CD8-positive, alpha-beta memory T cell (primary cell): ENCODE measurements around the gene STARD8. TPM values are rescaled to one million over a fixed set of nuclear protein-coding genes. Genes with fewer than 3 reads are reported as not detected.
A peak's percentile ranks its signal among the peaks of the same experiment; 100 is the strongest.

ENCODE experiments used
- CTCF ChIA-PET: fragments of 350-600 bp; sonication (Branson Sonifier 250); formaldehyde crosslinking; loops from one replicate; lab custom pipeline; 2021; ENCODE audit warnings: antibody characterized with exemption; lab: Charles Lee
- POLR2A ChIA-PET: fragments of 350-600 bp; sonication (Branson Sonifier 250); formaldehyde crosslinking; loops from one replicate; lab custom pipeline; 2021; ENCODE audit warnings: antibody characterized with exemption; lab: Charles Lee
- DNase-seq, 5 donors: peaks; one replicate each; pipeline versions ENCODE4 v3.0.0 to v3.0.0-alpha.2; 2020 to 2022; ENCODE audit warnings: mixed read lengths in 1 of 5
- H3K27ac ChIP-seq: one replicate; pipeline ENCODE4 v1.7.0; 2013; ENCODE audit warnings: low read depth, mild to moderate bottlenecking, low read length, moderate library complexity
- H3K27me3 ChIP-seq: 2 replicates; pipeline ENCODE4 v1.7.0; 2013; ENCODE audit warnings: low read length, mild to moderate bottlenecking; ENCODE audit not compliant: insufficient read depth, poor library complexity, severe bottlenecking
- H3K36me3 ChIP-seq: 2 replicates; pipeline ENCODE4 v1.7.0; 2013; ENCODE audit warnings: mild to moderate bottlenecking, low read length, moderate library complexity; ENCODE audit not compliant: insufficient read depth
- H3K4me1 ChIP-seq: 2 replicates; pipeline ENCODE4 v1.7.0; 2013; ENCODE audit warnings: mild to moderate bottlenecking, low read length, moderate library complexity; ENCODE audit not compliant: insufficient read depth
- H3K4me3 ChIP-seq: 2 replicates; pipeline ENCODE4 v1.7.0; 2013; ENCODE audit warnings: mild to moderate bottlenecking, low read length
- H3K9me3 ChIP-seq: 2 replicates; pipeline ENCODE4 v1.7.0; 2013; ENCODE audit warnings: mild to moderate bottlenecking, low read length
- H3K27ac Mint-ChIP-seq, 8 donors: one replicate each; pipeline ENCODE4 v1.8.0; 2020 to 2021; ENCODE audit warnings: mixed read lengths in 8 of 8, mild to moderate bottlenecking in 6 of 8, inconsistent platforms in 3 of 8, moderate library complexity in 3 of 8
- H3K27me3 Mint-ChIP-seq, 2 donors: one replicate each; pipeline ENCODE4 v1.8.0; 2020 to 2021; ENCODE audit warnings: mixed read lengths in 2 of 2, mild to moderate bottlenecking in 1 of 2, moderate library complexity in 1 of 2
- H3K36me3 Mint-ChIP-seq, 3 donors: one replicate each; pipeline ENCODE4 v1.8.0; 2020 to 2021; ENCODE audit warnings: mixed read lengths in 3 of 3, inconsistent platforms in 1 of 3, mild to moderate bottlenecking in 1 of 3
- H3K4me1 Mint-ChIP-seq, 3 donors: one replicate each; pipeline ENCODE4 v1.8.0; 2020 to 2021; ENCODE audit warnings: mixed read lengths in 3 of 3, inconsistent platforms in 1 of 3, mild to moderate bottlenecking in 1 of 3
- H3K4me3 Mint-ChIP-seq, 7 donors: one replicate each; pipeline ENCODE4 v1.8.0; 2020 to 2021; ENCODE audit warnings: mixed read lengths in 7 of 7, mild to moderate bottlenecking in 6 of 7, moderate library complexity in 4 of 7, inconsistent platforms in 2 of 7
- H3K9me3 Mint-ChIP-seq, 5 donors: one replicate each; pipeline ENCODE4 v1.8.0; 2020 to 2022; ENCODE audit warnings: mixed read lengths in 5 of 5, mild to moderate bottlenecking in 3 of 5, moderate library complexity in 2 of 5, inconsistent platforms in 1 of 5
- polyA plus RNA-seq: library from polyadenylated mRNA; unstranded; fragments of 300-500 nt; fragmentation: Illumina TruSeq; gene quantifications from one replicate; pipeline ENCODE4 v1.2.3, GENCODE V29; 2021
- total RNA-seq, 2 experiments: library from RNA; stranded (reverse); gene quantifications; one replicate each; pipeline ENCODE4 v1.2.3, GENCODE V29; 2021

The STARD8 gene
- total and polyA plus RNA-seq, 3 experiments from 2014 or later: 0.24 to 0.42 TPM; not detected in 1

DNA sequence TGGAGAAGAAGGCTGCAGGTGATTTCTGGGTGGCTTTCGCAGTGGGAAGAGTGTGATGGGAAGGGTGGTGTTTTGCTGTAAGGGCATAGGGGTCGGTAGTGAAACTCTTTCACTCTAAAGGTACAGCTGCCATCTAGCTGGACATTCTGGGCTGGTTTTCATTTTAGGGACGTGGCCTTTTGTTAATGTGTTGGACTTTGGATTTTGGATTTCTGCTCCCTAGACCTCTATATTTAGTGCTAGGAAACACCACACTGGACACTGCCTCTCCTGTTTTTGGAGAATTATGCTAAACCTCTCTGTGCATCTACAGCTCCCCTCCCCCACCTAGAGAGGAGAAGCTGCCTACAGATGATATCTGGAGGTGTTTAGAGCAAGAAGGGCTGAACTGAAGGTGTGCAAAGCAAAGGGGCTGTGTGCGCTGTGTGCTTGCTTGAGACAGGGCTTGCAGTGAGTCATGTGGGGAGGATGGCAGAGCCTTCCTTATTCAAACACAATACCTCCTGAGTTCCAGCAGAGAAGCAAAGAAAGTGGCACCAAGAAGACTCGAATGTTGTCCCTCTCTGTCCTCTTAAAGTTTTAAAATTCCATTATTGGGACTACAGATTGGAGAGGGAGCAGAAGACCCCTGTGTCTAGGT is 47.9 kb downstream of the STARD8 start:
- ChIA-PET POLR2A (no interaction called here), CTCF (no interaction called here)
- Mint-ChIP-seq H3K36me3 (no peaks in the 10 kb centered on the region), H3K27me3 (peaks cover 15 to 23% of the 10 kb centered on the region in 2 donors), H3K27ac (no peak overlapping the region), H3K4me1 (peaks cover 0 to 8% (median 2%) of the 10 kb centered on the region in 3 donors), H3K9me3 (no peaks in the 10 kb centered on the region), H3K4me3 (no peak overlapping the region)
- Histone ChIP-seq H3K27me3 (no peaks in the 10 kb centered on the region), H3K9me3 (no peaks in the 10 kb centered on the region), H3K4me3 (no peak overlapping the region), H3K36me3 (no peaks in the 10 kb centered on the region), H3K27ac (no peak overlapping the region), H3K4me1 (no peaks in the 10 kb centered on the region)
- DNase-seq: no peak

DNA sequence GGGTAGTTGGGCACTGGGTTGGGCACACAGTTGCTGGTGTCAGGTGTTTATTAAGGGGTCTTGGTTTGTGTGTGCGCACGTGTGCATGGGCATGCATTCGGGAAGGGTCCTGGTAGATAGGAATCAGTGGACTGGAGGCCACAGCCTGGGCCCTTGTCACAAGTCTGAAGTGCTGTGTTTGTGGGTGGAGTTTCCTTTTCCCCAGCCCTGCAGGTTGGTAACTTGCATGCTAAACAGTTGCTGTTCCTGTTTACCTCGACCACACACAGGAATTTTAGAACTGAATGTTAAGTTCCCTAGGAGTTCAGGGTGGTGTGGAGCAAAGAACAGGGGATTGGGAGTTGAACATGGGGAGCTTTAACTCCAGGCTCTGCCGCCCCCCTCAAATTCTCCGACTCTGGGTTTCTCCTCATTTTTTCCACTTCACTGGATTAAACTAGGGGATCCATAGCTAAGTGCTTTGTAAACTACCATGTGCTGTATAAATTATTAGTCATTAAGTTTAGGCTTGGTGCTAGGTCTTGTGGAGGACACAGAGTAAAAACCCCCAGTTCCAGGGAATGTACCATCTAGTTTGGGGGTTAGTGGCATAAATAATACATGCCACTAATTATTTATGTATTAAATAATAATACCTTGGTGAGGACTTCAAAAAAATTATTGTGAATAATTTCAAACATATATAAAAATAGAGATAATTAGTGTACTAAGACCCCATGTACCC is 49.0 kb downstream of the STARD8 start:
- DNase-seq: no peak
- Mint-ChIP-seq H3K36me3 (no peaks in the 10 kb centered on the region), H3K4me1 (peaks cover 0 to 8% (median 2%) of the 10 kb centered on the region in 3 donors), H3K27ac (no peak overlapping the region), H3K9me3 (no peaks in the 10 kb centered on the region), H3K4me3 (no peak overlapping the region), H3K27me3 (peaks cover 15 to 25% of the 10 kb centered on the region in 2 donors)
- peak overlapping the region; percentile 25 for H3K27ac ChIP-seq
- no peak overlapping the region for H3K4me3 ChIP-seq
- POLR2A ChIA-PET: no interaction called here
- H3K36me3 ChIP-seq: no peaks in the 10 kb centered on the region
- H3K9me3 ChIP-seq: no peaks in the 10 kb centered on the region
- H3K27me3 ChIP-seq: no peaks in the 10 kb centered on the region
- no peaks in the 10 kb centered on the region for H3K4me1 ChIP-seq
- CTCF ChIA-PET: no interaction called here

DNA sequence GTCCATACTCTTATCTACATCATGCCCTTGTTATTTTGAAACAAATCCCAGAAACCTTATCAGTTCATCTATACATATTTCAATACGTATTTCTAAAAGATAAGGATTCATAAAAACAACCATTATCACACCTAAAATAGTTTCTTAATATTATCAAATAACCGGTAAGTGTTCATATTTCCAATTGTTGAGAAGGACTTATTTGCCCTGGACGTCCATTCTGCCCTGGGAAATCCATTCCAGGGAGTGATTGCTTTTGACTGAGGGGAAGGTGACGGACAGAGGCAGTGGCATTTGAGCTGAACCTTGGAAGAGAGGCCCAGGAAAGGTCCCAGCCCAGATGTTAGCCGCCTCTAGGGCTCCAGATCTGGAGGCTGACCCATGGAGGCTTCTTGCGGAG is 49.6 kb downstream of the STARD8 start:
- Histone ChIP-seq H3K4me3 (no peak overlapping the region), H3K27ac (no peak overlapping the region), H3K36me3 (no peaks in the 10 kb centered on the region), H3K9me3 (no peaks in the 10 kb centered on the region), H3K4me1 (no peaks in the 10 kb centered on the region), H3K27me3 (no peaks in the 10 kb centered on the region)
- Mint-ChIP-seq H3K36me3 (no peaks in the 10 kb centered on the region), H3K4me1 (peaks cover 0 to 8% (median 2%) of the 10 kb centered on the region in 3 donors), H3K27me3 (peaks cover 15 to 25% of the 10 kb centered on the region in 2 donors), H3K9me3 (no peaks in the 10 kb centered on the region), H3K4me3 (no peak overlapping the region), H3K27ac (no peak overlapping the region)
- POLR2A ChIA-PET: no interaction called here
- no peak for DNase-seq
- CTCF ChIA-PET: no interaction called here

DNA sequence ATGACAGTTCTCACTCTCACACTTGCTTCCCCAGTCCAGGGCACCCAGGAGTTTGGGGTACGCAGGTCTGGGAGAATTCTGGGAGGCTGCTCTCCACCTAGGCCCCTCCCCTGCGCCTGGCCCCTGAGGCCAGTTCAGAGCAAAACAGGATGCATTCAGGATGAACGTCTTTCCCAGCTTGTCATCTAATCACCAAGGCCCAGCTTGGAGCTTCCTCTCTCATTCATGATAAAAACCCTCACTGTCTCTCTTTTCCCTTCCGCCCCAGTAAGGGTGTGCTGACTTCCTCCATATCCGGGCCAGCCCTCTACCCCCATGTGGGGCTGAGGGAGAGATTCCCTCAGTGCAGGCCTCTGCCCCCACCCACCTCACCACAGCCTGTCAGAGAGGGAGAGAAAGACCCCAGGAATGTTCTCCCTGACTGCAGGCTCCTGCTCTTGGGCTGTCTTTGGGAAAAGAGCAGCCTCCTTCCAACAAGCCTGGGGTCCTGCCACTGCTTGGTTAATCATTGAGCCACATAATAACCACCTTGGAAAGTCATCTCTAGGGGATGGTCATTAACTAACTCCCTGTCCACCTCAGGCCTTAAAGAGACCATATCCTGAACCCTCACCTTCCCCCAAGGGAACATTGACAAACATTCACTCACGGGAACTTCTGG is 50.1 kb downstream of the STARD8 start:
- CTCF ChIA-PET: no interaction called here
- H3K4me3 ChIP-seq: no peak overlapping the region
- H3K27ac ChIP-seq: no peak overlapping the region
- H3K4me1 ChIP-seq: no peaks in the 10 kb centered on the region
- DNase-seq: no peak
- Mint-ChIP-seq H3K36me3 (no peaks in the 10 kb centered on the region), H3K27ac (no peak overlapping the region), H3K9me3 (no peaks in the 10 kb centered on the region), H3K4me1 (peaks cover 0 to 8% (median 2%) of the 10 kb centered on the region in 3 donors), H3K27me3 (peaks cover 15 to 25% of the 10 kb centered on the region in 2 donors), H3K4me3 (no peak overlapping the region)
- POLR2A ChIA-PET: no interaction called here
- H3K27me3 ChIP-seq: no peaks in the 10 kb centered on the region
- H3K36me3 ChIP-seq: no peaks in the 10 kb centered on the region
- no peaks in the 10 kb centered on the region for H3K9me3 ChIP-seq

DNA sequence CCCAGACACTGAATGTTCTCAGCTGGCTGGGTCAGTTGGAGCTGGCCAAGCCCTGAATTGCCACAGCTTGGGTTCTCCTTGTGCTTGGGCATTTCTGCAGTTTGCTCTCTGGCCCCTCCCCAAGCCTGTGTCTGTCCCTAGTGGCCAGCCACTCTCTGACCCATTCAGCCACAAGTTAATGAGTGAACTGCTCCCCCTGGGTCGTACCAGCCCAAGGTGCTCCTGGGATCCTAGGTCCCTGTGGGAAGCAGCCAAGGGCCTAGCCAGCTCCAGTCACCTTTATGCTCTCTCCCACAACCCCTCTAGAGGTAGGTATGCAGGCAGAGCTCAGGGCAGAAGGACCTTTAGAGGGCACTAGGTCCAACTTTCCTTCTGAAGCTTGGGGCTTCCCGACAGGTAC is 51.5 kb downstream of the STARD8 start:
- Mint-ChIP-seq H3K9me3 (no peaks in the 10 kb centered on the region), H3K36me3 (no peaks in the 10 kb centered on the region), H3K4me1 (peaks cover 0 to 8% (median 2%) of the 10 kb centered on the region in 3 donors), H3K4me3 (no peak overlapping the region), H3K27me3 (peaks cover 12 to 24% of the 10 kb centered on the region in 2 donors), H3K27ac (no peak overlapping the region)
- Histone ChIP-seq H3K4me3 (no peak overlapping the region), H3K36me3 (no peaks in the 10 kb centered on the region), H3K27ac (no peak overlapping the region), H3K4me1 (no peaks in the 10 kb centered on the region), H3K9me3 (no peaks in the 10 kb centered on the region), H3K27me3 (no peaks in the 10 kb centered on the region)
- CTCF ChIA-PET: no interaction called here
- DNase-seq: no peak
- POLR2A ChIA-PET: no interaction called here

DNA sequence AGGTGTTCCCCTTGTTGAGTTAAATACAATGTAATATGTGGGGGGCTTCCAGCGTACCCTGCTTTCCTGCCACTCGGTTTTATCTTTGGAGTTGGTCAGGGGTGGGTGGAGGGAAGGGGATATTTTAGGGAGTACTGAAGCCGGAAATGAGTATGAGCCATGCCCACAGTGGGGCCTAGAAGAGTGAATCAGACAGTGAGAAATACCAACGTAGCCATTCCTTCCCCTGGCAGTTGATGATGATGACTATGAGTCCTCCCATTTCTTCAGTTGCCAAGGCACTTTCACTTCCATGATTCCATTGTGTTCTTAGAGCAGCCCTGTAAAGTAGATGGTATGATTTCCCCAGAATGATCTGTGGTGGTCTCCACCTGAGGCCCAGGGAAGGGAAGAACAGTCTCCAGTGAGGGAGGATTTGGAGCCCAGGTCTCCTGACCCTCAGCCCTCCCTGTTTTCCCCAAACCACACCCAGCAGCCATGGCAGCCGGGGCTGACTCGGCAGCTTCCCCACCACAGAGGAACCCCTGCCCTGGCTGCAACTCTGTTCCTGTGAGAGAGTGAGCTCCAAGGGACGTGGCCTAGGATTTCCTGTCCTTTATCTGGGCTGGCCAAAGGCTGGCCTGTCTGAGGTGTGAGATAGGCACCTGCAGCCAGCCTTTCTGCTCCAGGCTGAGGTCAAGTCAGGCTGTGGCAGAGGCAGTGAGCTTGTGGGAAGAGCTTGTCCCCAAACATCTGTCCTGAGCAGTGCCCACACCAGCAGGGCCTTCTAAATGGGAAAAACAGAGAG is 52.7 kb downstream of the STARD8 start:
- Mint-ChIP-seq H3K36me3 (no peaks in the 10 kb centered on the region), H3K9me3 (no peaks in the 10 kb centered on the region), H3K27me3 (peaks cover 5 to 26% of the 10 kb centered on the region in 2 donors), H3K4me3 (peak overlapping the region in 1 of 7 donors; percentile 34), H3K27ac (no peak overlapping the region), H3K4me1 (peaks cover 0 to 1% (median 0%) of the 10 kb centered on the region in 3 donors)
- Histone ChIP-seq H3K27me3 (no peaks in the 10 kb centered on the region), H3K36me3 (no peaks in the 10 kb centered on the region), H3K4me1 (no peaks in the 10 kb centered on the region), H3K27ac (peak overlapping the region; percentile 9), H3K4me3 (no peak overlapping the region), H3K9me3 (no peaks in the 10 kb centered on the region)
- no peak for DNase-seq
- ChIA-PET POLR2A (no interaction called here), CTCF (interaction anchor here (0.8 kb wide), 1 partner anchor 9 kb away, joined by 3 read pairs; no protein-coding TSS in a partner anchor)

DNA sequence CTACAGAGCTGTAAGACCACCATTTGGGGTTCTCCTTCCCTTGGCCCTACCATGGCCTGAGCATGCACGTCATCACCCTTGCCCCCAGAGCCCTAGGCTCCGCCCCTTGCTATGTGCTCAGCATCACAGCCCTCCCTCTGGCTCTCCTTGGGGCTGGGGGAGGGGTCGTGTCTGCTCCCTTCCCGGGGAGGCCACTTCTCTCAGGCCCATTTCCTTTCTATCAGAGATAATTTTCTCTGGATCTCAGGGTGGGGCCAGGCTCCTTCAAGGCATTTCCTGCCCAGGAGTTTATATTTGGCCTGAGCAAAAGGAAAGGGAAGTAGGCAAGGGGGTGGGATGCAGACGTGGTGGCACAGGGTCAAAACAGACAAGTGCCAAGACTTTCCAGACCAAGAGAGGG is 55.9 kb downstream of the STARD8 start:
- ChIA-PET CTCF (no interaction called here), POLR2A (no interaction called here)
- H3K27me3 Mint-ChIP-seq: peaks cover 0 to 16% of the 10 kb centered on the region in 2 donors
- no peak for DNase-seq
- no peaks in the 10 kb centered on the region for H3K36me3 Mint-ChIP-seq
- H3K4me1 Mint-ChIP-seq: no peaks in the 10 kb centered on the region
- H3K27ac ChIP-seq: no peak overlapping the region
- H3K9me3 ChIP-seq: no peaks in the 10 kb centered on the region
- H3K4me3 ChIP-seq: no peak overlapping the region
- H3K36me3 ChIP-seq: no peaks in the 10 kb centered on the region
- H3K27ac Mint-ChIP-seq: no peak overlapping the region
- H3K27me3 ChIP-seq: no peaks in the 10 kb centered on the region
- H3K4me3 Mint-ChIP-seq: no peak overlapping the region
- H3K9me3 Mint-ChIP-seq: no peaks in the 10 kb centered on the region
- no peaks in the 10 kb centered on the region for H3K4me1 ChIP-seq
